ENCODE measurements around the gene TJP2.

Gene TJP2

GRCh38 chr9:69261636-69262035, 87.6 kb downstream of the TJP2 start:
- H3K4me3 ChIP-seq (ENCODE audit: low read depth, low read length) = no peak overlapping the region
- no peak for TF ChIP-seq CTCF (IDR thresholded peaks at IDR 0.05; ENCODE audit: insufficient read depth, low read depth, low read length, missing control alignments)
- no peak for DNase-seq (ENCODE audit: low read depth)

GRCh38 chr9:69264526-69264925, 90.4 kb downstream of the TJP2 start:
- no peak for DNase-seq (ENCODE audit: low read depth)
- TF ChIP-seq CTCF (IDR thresholded peaks at IDR 0.05; ENCODE audit: insufficient read depth, low read depth, low read length, missing control alignments) = no peak
- no peak overlapping the region for H3K4me3 ChIP-seq (ENCODE audit: low read depth, low read length)

- DNase-seq (ENCODE audit: low read depth) = no peak
- H3K4me3 ChIP-seq (ENCODE audit: low read depth, low read length) = no peak overlapping the region
- no peak for TF ChIP-seq CTCF (IDR thresholded peaks at IDR 0.05; ENCODE audit: insufficient read depth, low read depth, low read length, missing control alignments)
Measured at GRCh38 chr9:69265891-69266290, 91.8 kb downstream of the TJP2 start.

GRCh38 chr9:69272212-69272611, 98.1 kb downstream of the TJP2 start:
- DNase-seq (ENCODE audit: low read depth) = no peak
- no peak overlapping the region for H3K4me3 ChIP-seq (ENCODE audit: low read depth, low read length)
- TF ChIP-seq CTCF (IDR thresholded peaks at IDR 0.05; ENCODE audit: insufficient read depth, low read depth, low read length, missing control alignments) = no peak

GRCh38 chr9:69273161-69273560, 99.1 kb downstream of the TJP2 start:
- no peak for DNase-seq (ENCODE audit: low read depth)
- H3K4me3 ChIP-seq (ENCODE audit: low read depth, low read length) = no peak overlapping the region
- no peak for TF ChIP-seq CTCF (IDR thresholded peaks at IDR 0.05; ENCODE audit: insufficient read depth, low read depth, low read length, missing control alignments)

GRCh38 chr9:69276775-69277174, 102.7 kb downstream of the TJP2 start:
- H3K4me3 ChIP-seq (ENCODE audit: low read depth, low read length) = no peak overlapping the region
- no peak for DNase-seq (ENCODE audit: low read depth)
- no peak for TF ChIP-seq CTCF (IDR thresholded peaks at IDR 0.05; ENCODE audit: insufficient read depth, low read depth, low read length, missing control alignments)

- DNase-seq (ENCODE audit: low read depth) = peak; percentile 72
- no peak for TF ChIP-seq CTCF (IDR thresholded peaks at IDR 0.05; ENCODE audit: insufficient read depth, low read depth, low read length, missing control alignments)
Measured at GRCh38 chr9:69279084-69279731, 105.1 kb downstream of the TJP2 start.

More at GRCh38 chr9:69279084-69279731, 105.1 kb downstream of the TJP2 start:
- no peak overlapping the region for H3K4me3 ChIP-seq (ENCODE audit: low read depth, low read length)
